Activated T-helper 17 cell treated with anti-CD3 and anti-CD28 coated beads, Interleukin-2, amount 50 U/mL, for 72 hours (primary cell): ENCODE measurements around the gene BCAS1. TPM values are rescaled to one million over a fixed set of nuclear protein-coding genes. Genes with fewer than 3 reads are reported as not detected.

Source experiments
- ATAC-seq: fragments of 150-1000 bp; cut with Tn5 transposase; replicated peaks from 2 replicates; pipeline ENCODE4 v1.10.0; 2021; ENCODE audit warnings: mild to moderate bottlenecking, moderate library complexity
- H3K27ac Mint-ChIP-seq: one replicate; pipeline ENCODE4 v1.8.0; 2022; ENCODE audit warnings: mixed read lengths
- H3K27me3 Mint-ChIP-seq: one replicate; pipeline ENCODE4 v1.8.0; 2022; ENCODE audit warnings: mixed read lengths
- H3K36me3 Mint-ChIP-seq: one replicate; pipeline ENCODE4 v1.8.0; 2022; ENCODE audit warnings: low read depth, mild to moderate bottlenecking, mixed read lengths
- H3K4me1 Mint-ChIP-seq: one replicate; pipeline ENCODE4 v1.8.0; 2022; ENCODE audit warnings: mixed read lengths
- H3K4me3 Mint-ChIP-seq: one replicate; pipeline ENCODE4 v1.8.0; 2022; ENCODE audit warnings: mild to moderate bottlenecking, mixed read lengths
- H3K9me3 Mint-ChIP-seq: one replicate; pipeline ENCODE4 v1.8.0; 2022; ENCODE audit warnings: mixed read lengths
- total RNA-seq, 2 donors: library from RNA; stranded (reverse); gene quantifications; one replicate each; pipeline ENCODE4 v1.2.3, GENCODE V29; 2022

BCAS1 gene
- total RNA-seq, 2 donors from 2014 or later, result 0.11 TPM; not detected in 1

DNA sequence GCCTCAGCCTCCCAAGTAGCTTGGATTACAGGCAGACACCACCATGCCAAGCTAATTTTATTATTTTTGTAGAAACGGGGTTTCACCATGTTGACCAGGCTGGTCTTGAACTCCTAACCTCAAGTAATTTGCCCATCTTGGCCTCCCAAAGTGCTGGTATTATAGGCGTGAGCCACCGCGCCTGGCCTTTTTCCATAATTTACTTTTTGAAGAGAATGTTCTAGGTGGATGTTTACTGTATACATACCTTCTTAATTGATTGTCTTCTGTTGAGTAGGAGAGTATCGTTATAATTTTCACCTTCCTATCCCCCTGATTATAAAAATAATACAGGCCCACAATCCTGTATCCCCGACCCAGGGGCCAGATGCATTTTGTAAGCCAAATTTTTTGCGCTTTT lies 174.4 kb downstream of the BCAS1 start:
- no peak for ATAC-seq
- no peak overlapping the region for H3K27ac Mint-ChIP-seq
- peaks cover 40% of the 10 kb centered on the region for H3K4me1 Mint-ChIP-seq
- no peak overlapping the region for H3K4me3 Mint-ChIP-seq
- no peaks in the 10 kb centered on the region for H3K9me3 Mint-ChIP-seq
- H3K36me3 Mint-ChIP-seq, result peaks cover 7% of the 10 kb centered on the region
- no peaks in the 10 kb centered on the region for H3K27me3 Mint-ChIP-seq

DNA sequence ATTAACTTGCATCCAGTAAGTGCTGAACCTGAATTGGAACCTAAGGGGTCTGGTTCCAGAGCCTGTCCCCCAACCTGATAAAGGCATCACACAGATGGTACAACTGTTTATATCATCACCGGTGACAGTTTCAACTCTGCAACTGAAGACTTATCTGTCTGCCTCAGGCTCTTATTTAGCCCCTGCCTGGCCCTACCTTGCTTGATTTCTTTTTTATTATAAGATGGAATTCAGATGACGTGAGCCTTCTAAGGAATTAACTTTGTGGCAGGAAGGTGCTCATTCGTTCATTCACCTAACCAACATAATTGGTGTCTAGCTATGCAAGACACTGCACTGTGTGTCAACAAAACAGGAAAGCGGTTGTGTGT lies 175.0 kb downstream of the BCAS1 start:
- no peak for ATAC-seq
- Mint-ChIP-seq H3K27me3 (no peaks in the 10 kb centered on the region), H3K9me3 (no peaks in the 10 kb centered on the region), H3K4me3 (no peak overlapping the region), H3K27ac (no peak overlapping the region), H3K36me3 (peaks cover 7% of the 10 kb centered on the region), H3K4me1 (peaks cover 33% of the 10 kb centered on the region)

DNA sequence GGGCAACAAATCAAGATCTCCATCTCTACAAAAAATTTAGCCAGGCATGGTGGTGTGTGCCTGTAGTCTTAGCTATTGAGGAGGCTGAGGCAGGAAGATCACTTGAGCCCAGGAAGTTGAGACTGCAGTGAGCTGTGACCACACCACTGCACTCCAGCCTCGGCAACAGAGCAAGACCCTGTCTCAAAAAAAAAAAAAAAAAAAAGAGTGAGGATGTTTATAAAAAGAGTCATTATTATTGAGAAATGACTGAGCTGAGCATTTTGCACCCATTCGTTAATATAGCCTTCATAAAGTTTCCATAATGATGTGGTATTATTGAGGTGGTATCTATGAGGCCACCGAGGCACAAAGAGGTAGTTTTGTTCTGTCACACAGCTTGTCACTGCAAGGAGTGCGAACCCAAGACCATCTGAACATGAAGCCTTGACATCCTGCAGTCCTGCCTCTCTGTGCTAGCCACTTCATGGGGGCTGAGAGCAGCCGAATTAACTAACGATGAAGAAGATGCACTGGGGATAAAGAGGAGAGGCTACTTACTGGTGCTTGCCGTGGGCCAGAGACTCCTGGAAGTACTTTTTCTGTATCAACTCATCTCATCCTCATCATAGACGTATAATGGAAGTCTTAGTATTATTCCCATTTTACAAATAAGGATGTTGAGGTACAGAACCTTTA lies 175.5 kb downstream of the BCAS1 start:
- Mint-ChIP-seq H3K9me3 (no peaks in the 10 kb centered on the region), H3K27me3 (no peaks in the 10 kb centered on the region), H3K4me3 (no peak overlapping the region), H3K27ac (no peak overlapping the region), H3K4me1 (peaks cover 28% of the 10 kb centered on the region), H3K36me3 (peaks cover 7% of the 10 kb centered on the region)
- no peak for ATAC-seq

Other genes starting within 250 kb of the BCAS1 start
- under 1 TPM in 1 of 2 donors, not detected in 1; 0.08 TPM for gene CYP24A1, start 103.4 kb upstream of the BCAS1 start, total RNA-seq
- gene PFDN4, start 137.5 kb upstream of the BCAS1 start, total RNA-seq, result 10 to 100 TPM; 32.5 to 35.8 TPM